Subcutaneous adipose tissue (tissue), 4 donors: ENCODE measurements around the gene JARID2. TPM values are rescaled to one million over a fixed set of nuclear protein-coding genes. Genes with fewer than 3 reads are reported as not detected.

Source experiments
- CTCF ChIP-seq: fragments of 450-650 bp; IDR thresholded peaks from one replicate; pipeline ENCODE4 v1.5.1; 2016; ENCODE audit warnings: low read depth, mild to moderate bottlenecking, control low read depth, antibody characterized with exemption, moderate library complexity
- total RNA-seq, 4 donors: library from RNA; depleted of rRNA; stranded (reverse); fragments of >200 nt; gene quantifications; one replicate each; pipeline ENCODE4 v1.1.0, GENCODE V29; 2016

JARID2 gene
- total RNA-seq, 4 donors from 2014 or later = 9.8 to 17.2 (median 12.1) TPM

GRCh38 chr6:15316754-15317153 lies 70.9 kb downstream of the JARID2 start:
- no peak for TF ChIP-seq CTCF

- no peak for TF ChIP-seq CTCF
Observed at GRCh38 chr6:15317251-15317650, 71.4 kb downstream of the JARID2 start.

GRCh38 chr6:15317934-15318902 lies 72.3 kb downstream of the JARID2 start:
- TF ChIP-seq CTCF = no peak

- no peak for TF ChIP-seq CTCF
Observed at GRCh38 chr6:15319677-15320076, 73.8 kb downstream of the JARID2 start.

GRCh38 chr6:15320693-15321092 lies 74.8 kb downstream of the JARID2 start:
- no peak for TF ChIP-seq CTCF

GRCh38 chr6:15322184-15322583 lies 76.3 kb downstream of the JARID2 start:
- no peak for TF ChIP-seq CTCF

- TF ChIP-seq CTCF = no peak
Observed at GRCh38 chr6:15322781-15323536, 77.1 kb downstream of the JARID2 start.
